H9 (cell line): Measurements from ENCODE around the gene SPTBN5. TPM values are rescaled to one million over a fixed set of nuclear protein-coding genes. Genes with fewer than 3 reads are reported as not detected.

Experiments
- DNase-seq: peaks from one replicate; pipeline ENCODE4 v3.0.0-alpha.2; 2017
- H2AFZ ChIP-seq: one replicate; pipeline ENCODE4 v1.6.1; 2013; ENCODE audit warnings: mild to moderate bottlenecking, low read length, control low read depth, moderate library complexity
- H2AK5ac ChIP-seq: 2 replicates; pipeline ENCODE4 v1.6.1; 2013; ENCODE audit warnings: low read length, control low read depth, mixed read lengths; ENCODE audit not compliant: insufficient read length
- H2BK120ac ChIP-seq: one replicate; pipeline ENCODE4 v1.6.1; 2013; ENCODE audit warnings: low read depth, mild to moderate bottlenecking, low read length, control low read depth, inconsistent platforms; ENCODE audit not compliant: poor library complexity, severe bottlenecking
- H2BK12ac ChIP-seq: 2 replicates; pipeline ENCODE4 v1.6.1; 2013; ENCODE audit warnings: low read length, control low read depth, mixed read lengths, low read depth; ENCODE audit not compliant: insufficient read length
- H2BK15ac ChIP-seq: 2 replicates; pipeline ENCODE4 v1.6.1; 2013; ENCODE audit warnings: low read depth, low read length, control low read depth
- H2BK20ac ChIP-seq: one replicate; pipeline ENCODE4 v1.6.1; 2013; ENCODE audit warnings: low read depth, mild to moderate bottlenecking, low read length, control low read depth, inconsistent platforms; ENCODE audit not compliant: poor library complexity, severe bottlenecking
- H2BK5ac ChIP-seq: 2 replicates; pipeline ENCODE4 v1.6.1; 2013; ENCODE audit warnings: low read length, control low read depth, mixed read lengths; ENCODE audit not compliant: insufficient read length
- H3K14ac ChIP-seq: 2 replicates; pipeline ENCODE4 v1.6.1; 2013; ENCODE audit warnings: low read length, control low read depth; ENCODE audit not compliant: insufficient read depth
- H3K18ac ChIP-seq: 2 replicates; pipeline ENCODE4 v1.6.1; 2013; ENCODE audit warnings: low read depth, mild to moderate bottlenecking, mixed read lengths, low read length, control low read depth; ENCODE audit not compliant: insufficient read length
- H3K23ac ChIP-seq: 2 replicates; pipeline ENCODE4 v1.6.1; 2013; ENCODE audit warnings: low read length, control low read depth, mixed read lengths, low read depth; ENCODE audit not compliant: insufficient read length
- H3K23me2 ChIP-seq: 2 replicates; pipeline ENCODE4 v1.6.1; 2013; ENCODE audit warnings: low read depth, mild to moderate bottlenecking, mixed read lengths, low read length, control low read depth; ENCODE audit not compliant: insufficient read length, poor library complexity, severe bottlenecking
- H3K27ac ChIP-seq: 2 replicates; pipeline ENCODE4 v1.5.1; 2013; ENCODE audit warnings: low read length, control low read depth, mixed read lengths, low read depth; ENCODE audit not compliant: insufficient read length
- H3K27me3 ChIP-seq: 2 replicates; pipeline ENCODE4 v1.6.1; 2013; ENCODE audit warnings: low read length, control low read depth, inconsistent platforms; ENCODE audit not compliant: insufficient read depth
- H3K4ac ChIP-seq: 2 replicates; pipeline ENCODE4 v1.6.1; 2013; ENCODE audit warnings: low read depth, mild to moderate bottlenecking, control low read depth, inconsistent platforms, low read length, moderate library complexity
- H3K4me1 ChIP-seq: 2 replicates; pipeline ENCODE4 v1.6.1; 2013; ENCODE audit warnings: low read length, control low read depth, inconsistent platforms; ENCODE audit not compliant: insufficient read depth
- H3K4me2 ChIP-seq: 2 replicates; pipeline ENCODE4 v1.6.1; 2013; ENCODE audit warnings: low read length, control low read depth, mixed read lengths; ENCODE audit not compliant: insufficient read length, insufficient read depth
- H3K56ac ChIP-seq: 2 replicates; pipeline ENCODE4 v1.6.1; 2013; ENCODE audit warnings: low read depth, mild to moderate bottlenecking, mixed read lengths, low read length, control low read depth; ENCODE audit not compliant: insufficient read length
- H3K79me1 ChIP-seq: 2 replicates; pipeline ENCODE4 v1.6.1; 2013; ENCODE audit warnings: low read depth, mild to moderate bottlenecking, moderate library complexity, low read length, control low read depth, inconsistent platforms; ENCODE audit not compliant: insufficient read depth, poor library complexity, severe bottlenecking
- H3K79me2 ChIP-seq: 2 replicates; pipeline ENCODE4 v1.6.1; 2013; ENCODE audit warnings: low read length, control low read depth, inconsistent platforms; ENCODE audit not compliant: insufficient read depth
- H3K9ac ChIP-seq: 2 replicates; pipeline ENCODE4 v1.6.1; 2013; ENCODE audit warnings: low read length, control low read depth, mixed read lengths; ENCODE audit not compliant: insufficient read length; ENCODE audit errors: extremely low read depth
- H3K9me3 ChIP-seq: one replicate; pipeline ENCODE4 v1.6.1; 2013; ENCODE audit warnings: low read depth, low read length, inconsistent platforms; ENCODE audit not compliant: control insufficient read depth
- H3T11ph ChIP-seq: one replicate; pipeline ENCODE4 v1.6.1; 2013; ENCODE audit warnings: mild to moderate bottlenecking, low read length, control low read depth, inconsistent platforms
- H4K20me1 ChIP-seq: one replicate; pipeline ENCODE4 v1.6.1; 2013; ENCODE audit not compliant: control insufficient read depth, insufficient read length, insufficient read depth
- H4K5ac ChIP-seq: 2 replicates; pipeline ENCODE4 v1.6.1; 2013; ENCODE audit warnings: low read depth, mild to moderate bottlenecking, mixed read lengths, low read length, control low read depth; ENCODE audit not compliant: insufficient read length
- H4K8ac ChIP-seq: replicated peaks from 2 replicates; pipeline ENCODE4 v1.6.1; 2013; ENCODE audit warnings: low read length, control low read depth, mixed read lengths, low read depth; ENCODE audit not compliant: insufficient read length
- H4K91ac ChIP-seq: 2 replicates; pipeline ENCODE4 v1.6.1; 2013; ENCODE audit warnings: low read depth, mild to moderate bottlenecking, moderate library complexity, mixed read lengths, low read length, control low read depth; ENCODE audit not compliant: insufficient read length
- H3K27ac Mint-ChIP-seq, 3 experiments: 2 replicates in 2 of 3; 3 replicates in 1 of 3; pipeline ENCODE4 v1.8.0; 2020 to 2021; ENCODE audit warnings: mixed read lengths in 3 of 3, mild to moderate bottlenecking in 1 of 3, moderate library complexity in 1 of 3
- H3K27me3 Mint-ChIP-seq: 2 replicates; pipeline ENCODE4 v1.8.0; 2021; ENCODE audit warnings: low read depth, mild to moderate bottlenecking, moderate library complexity, mixed read lengths
- H3K36me3 Mint-ChIP-seq, 3 experiments: 2 replicates in 2 of 3; 3 replicates in 1 of 3; pipeline ENCODE4 v1.8.0; 2020 to 2021; ENCODE audit warnings: low read depth in 3 of 3, mixed read lengths in 3 of 3; ENCODE audit not compliant: insufficient read depth in 1 of 3
- H3K4me1 Mint-ChIP-seq, 2 experiments: 2 replicates each; pipeline ENCODE4 v1.8.0; 2020; ENCODE audit warnings: mixed read lengths in 2 of 2
- H3K4me3 Mint-ChIP-seq, 2 experiments: 2 replicates in 1 of 2; 3 replicates in 1 of 2; pipeline ENCODE4 v1.8.0; 2020 to 2021; ENCODE audit warnings: mild to moderate bottlenecking in 2 of 2, mixed read lengths in 2 of 2, moderate library complexity in 1 of 2
- H3K9me3 Mint-ChIP-seq, 2 experiments: 2 replicates in 1 of 2; 3 replicates in 1 of 2; pipeline ENCODE4 v1.8.0; 2020; ENCODE audit warnings: mild to moderate bottlenecking in 2 of 2, mixed read lengths in 2 of 2, moderate library complexity in 1 of 2
- CTCF ChIP-seq: fragments of 200-600 bp; sonication (generic); conservative IDR thresholded peaks from 3 replicates; pipeline ENCODE4 v1.8.0; 2021; ENCODE audit warnings: antibody characterized with exemption, mild to moderate bottlenecking
- WGBS: extraction: QIAGEN DNeasy Blood & Tissue Kit; methylation state at CpG from one replicate; pipeline ENCODE4 v1.1.7; 2013; ENCODE audit warnings: missing lambda C conversion rate, low lambda C conversion rate, mixed read lengths; ENCODE audit not compliant: insufficient read length; ENCODE audit errors: extremely low coverage; 5-methylcytosine and 5-hydroxymethylcytosine counted together
- total RNA-seq: library from RNA; stranded (reverse); gene quantifications from 2 replicates; pipeline ENCODE4 v1.2.1, GENCODE V29; 2021

Gene SPTBN5
- total RNA-seq, 1 experiment from 2014 or later: 0.90 TPM

DNA sequence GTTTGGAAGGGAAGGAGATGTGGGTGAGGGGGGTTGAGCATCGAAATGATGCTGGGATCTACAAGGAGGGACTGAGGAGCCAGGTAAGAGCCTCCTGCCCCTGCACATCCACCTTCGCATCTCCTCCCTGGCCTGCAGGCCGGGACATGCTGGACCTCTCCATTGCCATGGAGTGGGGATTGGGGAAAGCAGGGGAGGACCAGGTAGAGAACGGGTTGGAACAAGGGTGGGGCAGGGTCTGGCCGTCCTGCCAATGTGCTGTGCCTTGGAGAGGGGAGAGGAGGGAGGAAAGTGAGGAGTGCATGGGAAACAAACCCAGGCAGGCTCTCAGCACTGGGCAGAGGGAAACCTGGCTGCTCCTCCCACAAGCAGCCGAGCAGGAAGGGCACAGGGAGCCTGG, 44.6 kb downstream of the SPTBN5 start:
- peaks cover 3% of the 10 kb centered on the region for H3K23me2 ChIP-seq
- no peak overlapping the region for H2BK5ac ChIP-seq
- H3K36me3 Mint-ChIP-seq: peaks cover 3 to 25% (median 21%) of the 10 kb centered on the region in 3 experiments; a peak in 6 of 7 replicates
- H2BK20ac ChIP-seq: no peak overlapping the region
- H4K8ac ChIP-seq: no peak overlapping the region
- no peak overlapping the region; the same call in 1 of the 2 replicates for H3K14ac ChIP-seq
- no peak overlapping the region for H2BK120ac ChIP-seq
- no peak overlapping the region for H3K18ac ChIP-seq
- no peak overlapping the region for H2BK15ac ChIP-seq
- no peak overlapping the region; a peak in 1 of 5 replicates for H3K4me3 Mint-ChIP-seq
- H3K23ac ChIP-seq: no peak overlapping the region
- no peak overlapping the region for H2BK12ac ChIP-seq
- no peak for TF ChIP-seq CTCF
- H3K9me3 ChIP-seq: no peaks in the 10 kb centered on the region
- peaks cover 3% of the 10 kb centered on the region for H3K27me3 Mint-ChIP-seq
- no peak overlapping the region for H2AFZ ChIP-seq
- no peak overlapping the region for H4K91ac ChIP-seq
- no peaks in the 10 kb centered on the region for H3K9me3 Mint-ChIP-seq
- H3K4me1 Mint-ChIP-seq: 0 out of 4 replicates have a peak, but pooled peaks cover 0 to 5% of the 10 kb centered on the region in 2 experiments
- no peaks in the 10 kb centered on the region for H3K79me2 ChIP-seq
- no peak overlapping the region for H3K4me2 ChIP-seq
- H4K5ac ChIP-seq: no peak overlapping the region
- no peaks in the 10 kb centered on the region for H4K20me1 ChIP-seq
- no CpG with 5 or more reads among the region's 6 CpGs for WGBS
- no peak overlapping the region for H3K27ac ChIP-seq
- no peaks in the 10 kb centered on the region for H3K4me1 ChIP-seq
- no peaks in the 10 kb centered on the region for H3K79me1 ChIP-seq
- H3K27me3 ChIP-seq: no peaks in the 10 kb centered on the region
- no peak for DNase-seq
- H3K27ac Mint-ChIP-seq: peak overlapping the region; percentile 61 to 92 (median 73); a peak in 3 of 7 replicates
- H3T11ph ChIP-seq: no peak overlapping the region
- no peak overlapping the region for H3K56ac ChIP-seq
- no peak overlapping the region for H3K9ac ChIP-seq
- no peak overlapping the region for H3K4ac ChIP-seq
- H2AK5ac ChIP-seq: no peak overlapping the region
